ENCODE results near the gene GUCA1A.

DNA sequence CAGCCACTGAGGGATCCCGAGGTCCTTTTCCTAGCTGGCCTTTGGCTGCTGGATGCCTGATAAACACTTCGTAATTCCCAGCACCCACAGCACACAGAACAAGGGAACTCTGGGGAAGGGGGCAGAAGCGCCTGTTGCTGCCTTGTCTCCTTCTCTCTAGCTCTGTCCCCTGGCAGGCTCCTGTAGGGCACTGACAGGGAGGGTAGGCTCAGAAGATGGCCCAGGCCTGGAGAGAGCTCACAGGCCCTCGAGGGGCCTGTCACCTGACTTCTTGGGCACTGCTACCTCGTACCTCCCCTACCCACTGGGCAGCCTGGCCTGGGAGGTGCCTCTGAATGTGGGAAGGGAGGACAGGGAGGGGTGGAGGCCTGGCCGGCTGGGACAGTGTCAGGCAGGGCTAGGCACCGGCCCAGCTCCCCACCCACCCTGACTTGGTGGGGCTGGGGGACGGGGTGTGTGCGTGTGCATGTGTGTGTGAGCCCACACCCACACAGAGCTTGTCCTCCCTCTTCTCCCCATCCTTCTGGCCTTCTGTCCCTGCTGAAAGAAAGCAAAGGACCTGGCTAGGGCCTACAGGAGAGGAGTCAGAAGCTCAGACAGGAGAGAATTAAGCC lies 48.8 kb upstream of the GUCA1A start:
- TF ChIP-seq, protein P1, sequence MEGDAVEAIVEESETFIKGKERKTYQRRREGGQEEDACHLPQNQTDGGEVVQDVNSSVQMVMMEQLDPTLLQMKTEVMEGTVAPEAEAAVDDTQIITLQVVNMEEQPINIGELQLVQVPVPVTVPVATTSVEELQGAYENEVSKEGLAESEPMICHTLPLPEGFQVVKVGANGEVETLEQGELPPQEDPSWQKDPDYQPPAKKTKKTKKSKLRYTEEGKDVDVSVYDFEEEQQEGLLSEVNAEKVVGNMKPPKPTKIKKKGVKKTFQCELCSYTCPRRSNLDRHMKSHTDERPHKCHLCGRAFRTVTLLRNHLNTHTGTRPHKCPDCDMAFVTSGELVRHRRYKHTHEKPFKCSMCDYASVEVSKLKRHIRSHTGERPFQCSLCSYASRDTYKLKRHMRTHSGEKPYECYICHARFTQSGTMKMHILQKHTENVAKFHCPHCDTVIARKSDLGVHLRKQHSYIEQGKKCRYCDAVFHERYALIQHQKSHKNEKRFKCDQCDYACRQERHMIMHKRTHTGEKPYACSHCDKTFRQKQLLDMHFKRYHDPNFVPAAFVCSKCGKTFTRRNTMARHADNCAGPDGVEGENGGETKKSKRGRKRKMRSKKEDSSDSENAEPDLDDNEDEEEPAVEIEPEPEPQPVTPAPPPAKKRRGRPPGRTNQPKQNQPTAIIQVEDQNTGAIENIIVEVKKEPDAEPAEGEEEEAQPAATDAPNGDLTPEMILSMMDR (IDR thresholded peaks at IDR 0.05) = no peak
- TF ChIP-seq POLR2A (IDR thresholded peaks at IDR 0.05) (no peak), POLR2AphosphoS5 (IDR thresholded peaks at IDR 0.05) (peak in 1 of 3 donors; percentile 32), EP300 (IDR thresholded peaks at IDR 0.05) (no peak)

Measured in stomach (tissue), 4 donors.